PFSK-1 (cell line): ENCODE measurements around the gene TNRC6B.

Experiments used
- POLR2AphosphoS5 ChIP-seq: IDR thresholded peaks from 2 replicates; pipeline ENCODE4 v1.6.1; 2012; ENCODE audit warnings: low read depth, mild to moderate bottlenecking, control low read depth, low read length, moderate library complexity
- SIN3A ChIP-seq: IDR thresholded peaks from 2 replicates; pipeline ENCODE4 v1.6.1; 2012; ENCODE audit warnings: mild to moderate bottlenecking, low read length, moderate library complexity, borderline replicate concordance; ENCODE audit not compliant: insufficient read depth
- TAF1 ChIP-seq: IDR thresholded peaks from 2 replicates; pipeline ENCODE4 v1.6.1; 2012; ENCODE audit warnings: low read length, control low read depth, borderline replicate concordance; ENCODE audit not compliant: insufficient read depth
- TF ChIP-seq, protein P1 (sequence below), 2 experiments: IDR thresholded peaks; 2 replicates each; pipeline versions ENCODE4 v1.6.1 to v1.8.0; 2011 to 2012; ENCODE audit warnings: low read depth in 2 of 2, low read length in 2 of 2, control low read depth in 1 of 2, inconsistent platforms in 1 of 2, mild to moderate bottlenecking in 1 of 2, moderate library complexity in 1 of 2; ENCODE audit not compliant: insufficient read depth in 1 of 2

DNA sequence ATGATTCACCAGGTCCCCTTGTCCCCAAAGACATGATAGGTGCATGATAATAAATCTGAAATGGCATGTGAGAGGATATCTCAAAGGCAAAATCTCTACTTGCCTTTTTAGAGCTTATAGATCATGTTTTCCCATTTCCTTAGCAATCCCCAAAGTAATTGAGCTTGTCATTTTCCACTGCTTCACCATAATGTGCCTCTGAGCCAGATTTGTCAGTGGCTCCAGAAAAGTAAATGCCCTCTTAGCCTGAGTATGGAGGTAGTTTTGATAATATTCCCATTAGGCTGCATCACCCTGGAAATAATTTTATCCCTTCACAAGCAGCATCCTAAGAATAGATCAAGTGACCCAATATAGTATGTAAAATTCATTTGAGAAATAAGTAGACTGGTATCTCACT lies 131.9 kb downstream of the TNRC6B start:
- TF ChIP-seq, protein P1, sequence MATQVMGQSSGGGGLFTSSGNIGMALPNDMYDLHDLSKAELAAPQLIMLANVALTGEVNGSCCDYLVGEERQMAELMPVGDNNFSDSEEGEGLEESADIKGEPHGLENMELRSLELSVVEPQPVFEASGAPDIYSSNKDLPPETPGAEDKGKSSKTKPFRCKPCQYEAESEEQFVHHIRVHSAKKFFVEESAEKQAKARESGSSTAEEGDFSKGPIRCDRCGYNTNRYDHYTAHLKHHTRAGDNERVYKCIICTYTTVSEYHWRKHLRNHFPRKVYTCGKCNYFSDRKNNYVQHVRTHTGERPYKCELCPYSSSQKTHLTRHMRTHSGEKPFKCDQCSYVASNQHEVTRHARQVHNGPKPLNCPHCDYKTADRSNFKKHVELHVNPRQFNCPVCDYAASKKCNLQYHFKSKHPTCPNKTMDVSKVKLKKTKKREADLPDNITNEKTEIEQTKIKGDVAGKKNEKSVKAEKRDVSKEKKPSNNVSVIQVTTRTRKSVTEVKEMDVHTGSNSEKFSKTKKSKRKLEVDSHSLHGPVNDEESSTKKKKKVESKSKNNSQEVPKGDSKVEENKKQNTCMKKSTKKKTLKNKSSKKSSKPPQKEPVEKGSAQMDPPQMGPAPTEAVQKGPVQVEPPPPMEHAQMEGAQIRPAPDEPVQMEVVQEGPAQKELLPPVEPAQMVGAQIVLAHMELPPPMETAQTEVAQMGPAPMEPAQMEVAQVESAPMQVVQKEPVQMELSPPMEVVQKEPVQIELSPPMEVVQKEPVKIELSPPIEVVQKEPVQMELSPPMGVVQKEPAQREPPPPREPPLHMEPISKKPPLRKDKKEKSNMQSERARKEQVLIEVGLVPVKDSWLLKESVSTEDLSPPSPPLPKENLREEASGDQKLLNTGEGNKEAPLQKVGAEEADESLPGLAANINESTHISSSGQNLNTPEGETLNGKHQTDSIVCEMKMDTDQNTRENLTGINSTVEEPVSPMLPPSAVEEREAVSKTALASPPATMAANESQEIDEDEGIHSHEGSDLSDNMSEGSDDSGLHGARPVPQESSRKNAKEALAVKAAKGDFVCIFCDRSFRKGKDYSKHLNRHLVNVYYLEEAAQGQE (IDR thresholded peaks at IDR 0.05; ENCODE audit: insufficient read depth in 1 of 2, low read depth in 2 of 2, low read length in 2 of 2), result no peak
- TF ChIP-seq POLR2AphosphoS5, result no peak
- TF ChIP-seq TAF1, result no peak
- no peak for TF ChIP-seq SIN3A
